ENCODE data around the gene TSC22D4.
A peak's percentile ranks its signal among the peaks of the same experiment; 100 is the strongest.

Gene TSC22D4

DNA sequence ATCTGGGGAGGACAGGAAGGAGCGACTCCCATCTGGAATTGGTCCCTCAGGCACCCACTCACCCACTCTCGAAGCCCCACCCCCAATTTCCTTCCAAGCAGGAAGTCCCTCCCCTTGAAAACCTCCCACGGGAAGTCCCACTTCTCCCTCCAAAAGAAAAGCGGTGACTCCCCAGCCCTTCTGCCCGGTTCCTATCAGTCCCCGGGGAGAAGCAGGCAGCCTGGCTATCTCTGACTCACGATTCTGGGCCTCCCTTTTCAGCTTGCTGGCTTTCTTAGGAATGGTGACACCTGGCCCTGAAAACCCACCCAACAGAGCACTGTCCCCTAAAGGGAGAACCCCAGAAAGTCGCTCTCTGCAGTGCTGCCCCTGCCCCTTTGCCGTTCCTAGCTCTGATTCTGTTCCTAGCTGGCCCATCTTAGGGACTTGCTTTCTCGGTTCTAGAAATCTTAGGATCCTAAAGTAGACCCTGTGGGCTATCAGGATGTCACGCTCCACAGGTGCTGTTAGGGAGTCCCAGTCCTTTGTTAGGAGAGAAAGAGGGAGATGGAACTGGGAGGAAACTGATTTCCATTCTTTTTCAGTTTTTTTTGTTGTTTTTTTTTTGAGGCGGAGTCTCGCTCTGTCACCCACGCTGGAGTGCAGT, 6.0 kb downstream of the TSC22D4 start:
- no peak overlapping the region for H3K4me3 ChIP-seq (ENCODE audit: low read depth, low read length)
- H2AFZ ChIP-seq, result no peak overlapping the region
- H3K79me2 ChIP-seq, result peaks cover 2% of the 10 kb centered on the region
- no peak overlapping the region for H3K27ac ChIP-seq
- H3K9ac ChIP-seq, result no peak overlapping the region
- peaks cover 2% of the 10 kb centered on the region for H3K4me1 ChIP-seq
- no peaks in the 10 kb centered on the region for H3K27me3 ChIP-seq (ENCODE audit: control insufficient read depth, insufficient read depth, low read length)
- TF ChIP-seq, protein P1, sequence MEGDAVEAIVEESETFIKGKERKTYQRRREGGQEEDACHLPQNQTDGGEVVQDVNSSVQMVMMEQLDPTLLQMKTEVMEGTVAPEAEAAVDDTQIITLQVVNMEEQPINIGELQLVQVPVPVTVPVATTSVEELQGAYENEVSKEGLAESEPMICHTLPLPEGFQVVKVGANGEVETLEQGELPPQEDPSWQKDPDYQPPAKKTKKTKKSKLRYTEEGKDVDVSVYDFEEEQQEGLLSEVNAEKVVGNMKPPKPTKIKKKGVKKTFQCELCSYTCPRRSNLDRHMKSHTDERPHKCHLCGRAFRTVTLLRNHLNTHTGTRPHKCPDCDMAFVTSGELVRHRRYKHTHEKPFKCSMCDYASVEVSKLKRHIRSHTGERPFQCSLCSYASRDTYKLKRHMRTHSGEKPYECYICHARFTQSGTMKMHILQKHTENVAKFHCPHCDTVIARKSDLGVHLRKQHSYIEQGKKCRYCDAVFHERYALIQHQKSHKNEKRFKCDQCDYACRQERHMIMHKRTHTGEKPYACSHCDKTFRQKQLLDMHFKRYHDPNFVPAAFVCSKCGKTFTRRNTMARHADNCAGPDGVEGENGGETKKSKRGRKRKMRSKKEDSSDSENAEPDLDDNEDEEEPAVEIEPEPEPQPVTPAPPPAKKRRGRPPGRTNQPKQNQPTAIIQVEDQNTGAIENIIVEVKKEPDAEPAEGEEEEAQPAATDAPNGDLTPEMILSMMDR (IDR thresholded peaks at IDR 0.05), result no peak
- H3K4me2 ChIP-seq (ENCODE audit: low read length), result no peak overlapping the region
- no peaks in the 10 kb centered on the region for H3K36me3 ChIP-seq (ENCODE audit: control insufficient read depth, insufficient read depth, low read length)
- H3K9me3 ChIP-seq (ENCODE audit: control insufficient read depth, low read length), result no peaks in the 10 kb centered on the region

DNA sequence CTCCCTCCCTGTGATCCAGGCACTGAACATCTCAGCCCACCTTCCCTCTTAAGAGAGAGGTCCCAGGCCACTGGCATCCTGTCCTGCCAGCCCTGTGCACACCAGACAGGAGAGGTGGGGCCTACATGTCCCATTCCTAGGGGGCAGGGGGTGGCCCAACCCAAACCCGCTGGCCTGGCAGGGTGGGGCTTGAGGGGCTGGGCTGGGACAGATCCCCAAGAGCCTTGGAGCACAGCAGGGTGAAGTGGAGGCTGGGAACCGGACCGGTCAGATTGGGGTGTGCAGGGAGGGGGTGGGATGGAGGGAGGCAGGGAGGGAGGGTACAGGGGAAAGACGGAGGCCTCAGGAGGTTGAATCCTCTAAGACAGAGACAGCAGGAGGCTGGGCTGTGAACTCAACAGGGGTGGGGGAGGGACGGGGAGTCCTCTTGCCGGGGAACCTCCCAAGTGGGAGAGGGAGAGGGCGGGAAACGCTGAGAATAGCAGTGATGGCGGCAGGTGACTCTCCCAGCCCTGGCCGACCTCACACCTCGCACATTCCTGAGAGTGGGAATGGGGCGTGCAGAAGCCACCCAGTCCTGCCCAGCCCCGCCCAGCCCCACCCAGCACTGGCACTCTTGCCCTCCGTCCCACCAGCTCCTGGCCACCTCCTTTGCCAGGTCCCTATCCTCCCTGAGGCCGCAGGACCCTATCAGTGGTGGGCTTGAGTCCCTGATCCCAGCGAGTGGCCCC, 6.7 kb downstream of the TSC22D4 start:
- H3K27me3 ChIP-seq (ENCODE audit: control insufficient read depth, insufficient read depth, low read length), result no peaks in the 10 kb centered on the region
- H3K79me2 ChIP-seq, result peaks cover 2% of the 10 kb centered on the region
- TF ChIP-seq, protein P1 (IDR thresholded peaks at IDR 0.05), result no peak
- H3K4me2 ChIP-seq (ENCODE audit: low read length), result no peak overlapping the region
- no peak overlapping the region for H3K27ac ChIP-seq
- peaks cover 2% of the 10 kb centered on the region for H3K4me1 ChIP-seq
- no peaks in the 10 kb centered on the region for H3K9me3 ChIP-seq (ENCODE audit: control insufficient read depth, low read length)
- no peak overlapping the region for H2AFZ ChIP-seq
- H3K4me3 ChIP-seq (ENCODE audit: low read depth, low read length), result no peak overlapping the region
- no peak overlapping the region for H3K9ac ChIP-seq
- H3K36me3 ChIP-seq (ENCODE audit: control insufficient read depth, insufficient read depth, low read length), result no peaks in the 10 kb centered on the region

DNA sequence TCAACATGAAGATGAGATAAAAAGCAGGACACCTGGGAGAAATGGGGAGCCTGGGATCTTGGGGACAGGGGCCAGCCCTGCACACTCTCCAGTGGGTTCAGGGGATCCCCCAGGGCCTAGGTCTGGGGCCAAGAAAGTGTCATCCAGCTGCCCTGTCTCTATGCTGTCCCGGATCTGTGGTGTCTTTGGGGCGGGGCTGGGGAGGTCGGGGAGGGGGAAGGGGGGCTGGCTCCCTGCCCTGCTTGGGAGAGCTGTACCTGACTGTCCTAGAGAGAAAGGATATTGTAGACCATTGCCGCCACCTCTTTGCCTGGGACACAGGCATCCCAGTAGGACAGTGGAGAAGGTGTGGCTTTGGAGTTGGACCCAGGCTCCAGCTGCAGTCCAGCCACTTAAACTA, 8.0 kb downstream of the TSC22D4 start:
- H3K79me2 ChIP-seq, result peaks cover 2% of the 10 kb centered on the region
- no peak overlapping the region for H3K4me3 ChIP-seq (ENCODE audit: low read depth, low read length)
- no peaks in the 10 kb centered on the region for H3K36me3 ChIP-seq (ENCODE audit: control insufficient read depth, insufficient read depth, low read length)
- H3K27me3 ChIP-seq (ENCODE audit: control insufficient read depth, insufficient read depth, low read length), result no peaks in the 10 kb centered on the region
- no peaks in the 10 kb centered on the region for H3K9me3 ChIP-seq (ENCODE audit: control insufficient read depth, low read length)
- H2AFZ ChIP-seq, result no peak overlapping the region
- TF ChIP-seq, protein P1 (IDR thresholded peaks at IDR 0.05), result no peak
- no peak overlapping the region for H3K4me2 ChIP-seq (ENCODE audit: low read length)
- H3K4me1 ChIP-seq, result no peaks in the 10 kb centered on the region
- H3K9ac ChIP-seq, result no peak overlapping the region
- no peak overlapping the region for H3K27ac ChIP-seq

DNA sequence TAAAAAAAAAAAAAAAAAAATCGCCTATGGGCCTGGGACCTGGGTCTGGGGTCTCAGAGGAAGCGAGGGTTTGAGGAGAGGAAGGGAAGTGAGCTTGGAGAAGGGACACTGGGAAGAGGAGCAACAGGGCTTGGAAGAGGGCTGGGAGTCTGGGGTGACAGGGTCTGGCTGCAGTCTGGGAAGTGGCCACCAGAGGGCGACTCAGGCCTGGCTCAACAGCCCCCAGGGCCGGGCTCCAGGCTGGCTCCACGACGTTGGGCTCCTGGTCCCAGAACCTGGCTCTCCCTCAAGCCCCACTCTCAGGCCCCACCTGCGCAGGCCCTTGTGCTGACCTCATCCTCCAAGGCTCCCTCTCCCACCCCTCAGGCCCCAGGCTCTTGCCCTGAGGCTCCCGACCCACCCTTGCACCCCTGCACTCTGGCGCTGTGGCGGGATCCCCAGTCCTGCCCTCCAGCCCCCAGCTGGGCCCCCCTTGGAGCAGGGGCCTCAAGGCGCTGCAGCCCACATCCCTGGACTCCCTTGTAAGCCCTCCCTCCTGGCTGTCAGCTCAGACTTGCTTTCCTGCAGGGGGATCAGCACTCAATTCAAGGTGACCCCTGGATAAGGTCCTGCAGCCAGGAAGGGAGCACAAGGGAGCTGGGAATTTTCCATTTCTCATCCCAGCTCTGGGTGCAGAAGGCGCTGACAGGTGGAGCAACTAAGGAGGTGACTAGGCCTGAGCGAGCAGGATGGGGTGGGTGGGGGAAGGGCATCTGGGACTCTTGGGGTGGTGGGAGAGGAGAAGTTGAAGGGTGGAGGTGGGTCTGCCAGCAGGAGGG, 9.6 kb downstream of the TSC22D4 start:
- peaks cover under 1% of the 10 kb centered on the region for H3K79me2 ChIP-seq
- no peak overlapping the region for H2AFZ ChIP-seq
- no peak overlapping the region for H3K9ac ChIP-seq
- H3K9me3 ChIP-seq (ENCODE audit: control insufficient read depth, low read length), result no peaks in the 10 kb centered on the region
- H3K4me2 ChIP-seq (ENCODE audit: low read length), result peak overlapping the region; percentile 26
- H3K27ac ChIP-seq, result no peak overlapping the region
- H3K27me3 ChIP-seq (ENCODE audit: control insufficient read depth, insufficient read depth, low read length), result no peaks in the 10 kb centered on the region
- no peak overlapping the region for H3K4me3 ChIP-seq (ENCODE audit: low read depth, low read length)
- H3K36me3 ChIP-seq (ENCODE audit: control insufficient read depth, insufficient read depth, low read length), result no peaks in the 10 kb centered on the region
- peaks cover 6% of the 10 kb centered on the region for H3K4me1 ChIP-seq
- TF ChIP-seq, protein P1 (IDR thresholded peaks at IDR 0.05), result peak; percentile 96

Measured in parathyroid adenoma (tissue), 2 donors.